CD4-positive, alpha-beta T cell (primary cell): Measurements from ENCODE around the gene PPP1R2. TPM values are rescaled to one million over a fixed set of nuclear protein-coding genes. Genes with fewer than 3 reads are reported as not detected.

ENCODE experiments used
- ATAC-seq: fragments of 200-7000 bp; cut with Tn5 transposase; one replicate; pipeline ENCODE4 v1.10.0; 2022; ENCODE audit warnings: mild to moderate bottlenecking; ENCODE audit not compliant: poor library complexity
- CTCF ChIA-PET: fragments of 350-600 bp; sonication (Branson Sonifier 250); formaldehyde crosslinking; loops from one replicate; lab custom pipeline; 2021; ENCODE audit warnings: antibody characterized with exemption, inconsistent platforms; lab: Charles Lee
- POLR2A ChIA-PET: fragments of 350-600 bp; sonication (Branson Sonifier 250); formaldehyde crosslinking; loops from one replicate; lab custom pipeline; 2021; ENCODE audit warnings: antibody characterized with exemption, inconsistent platforms; lab: Charles Lee
- DNase-seq, 14 experiments: peaks; one replicate each; pipeline ENCODE4 v3.0.0-alpha.2; 2013 to 2020; ENCODE audit warnings: mixed read lengths in 2 of 14
- H3K27ac ChIP-seq, 2 donors: one replicate each; pipeline versions ENCODE4 v1.5.1 to v1.7.0; 2013; ENCODE audit warnings: low read length in 2 of 2, low read depth in 1 of 2, mild to moderate bottlenecking in 1 of 2
- H3K27me3 ChIP-seq, 2 experiments: 1 replicate in 1 of 2; 2 replicates in 1 of 2; pipeline versions ENCODE4 v1.6.1 to v1.7.0; 2013; ENCODE audit warnings: low read length in 2 of 2, control low read depth in 1 of 2, mild to moderate bottlenecking in 1 of 2, moderate library complexity in 1 of 2; ENCODE audit not compliant: insufficient read depth in 2 of 2, control insufficient read depth in 1 of 2
- H3K36me3 ChIP-seq: one replicate; pipeline ENCODE4 v1.6.1; 2013; ENCODE audit warnings: low read length, control low read depth; ENCODE audit not compliant: insufficient read depth
- H3K4me1 ChIP-seq: one replicate; pipeline ENCODE4 v1.6.1; 2013; ENCODE audit warnings: low read length, control low read depth; ENCODE audit not compliant: insufficient read depth
- H3K4me3 ChIP-seq: one replicate; pipeline ENCODE4 v1.5.1; 2013; ENCODE audit warnings: mild to moderate bottlenecking, low read length, moderate library complexity
- H3K9me3 ChIP-seq, 2 experiments: 1 replicate in 1 of 2; 2 replicates in 1 of 2; pipeline versions ENCODE4 v1.6.1 to v1.7.0; 2013; ENCODE audit warnings: low read length in 2 of 2, mild to moderate bottlenecking in 2 of 2, control low read depth in 1 of 2, moderate library complexity in 1 of 2; ENCODE audit not compliant: control insufficient read depth in 1 of 2, insufficient read depth in 1 of 2
- H3K27ac Mint-ChIP-seq: one replicate; pipeline ENCODE4 v1.8.0; 2020; ENCODE audit warnings: mixed read lengths
- H3K27me3 Mint-ChIP-seq: one replicate; pipeline ENCODE4 v1.8.0; 2021; ENCODE audit warnings: mixed read lengths
- H3K36me3 Mint-ChIP-seq: one replicate; pipeline ENCODE4 v1.8.0; 2021; ENCODE audit warnings: low read depth, mixed read lengths
- H3K4me1 Mint-ChIP-seq: one replicate; pipeline ENCODE4 v1.8.0; 2021; ENCODE audit warnings: low read depth, mixed read lengths
- H3K4me3 Mint-ChIP-seq: one replicate; pipeline ENCODE4 v1.8.0; 2020; ENCODE audit warnings: mild to moderate bottlenecking, mixed read lengths
- H3K9me3 Mint-ChIP-seq: one replicate; pipeline ENCODE4 v1.8.0; 2020; ENCODE audit warnings: mixed read lengths
- CTCF ChIP-seq: fragments of 200-600 bp; IDR thresholded peaks from one replicate; pipeline ENCODE4 v1.8.0; 2022; ENCODE audit warnings: antibody characterized with exemption, mild to moderate bottlenecking
- intact Hi-C, 2 experiments: fragments of 100-400 bp; cut with DNase I in 1 of 2; cut with micrococcal nuclease in 1 of 2; formaldehyde crosslinking; loops; one replicate each; pipeline versions ENCODE4 v1.15.1 to v1.9.0; 2023 to 2025; cut with DNase I, micrococcal nuclease
- total RNA-seq, 174 experiments: library from RNA in 2 of 174; stranded (reverse) in 2 of 174; gene quantifications; one replicate each; pipeline ENCODE4 v1.2.3 and lab custom pipeline; 2021 to 2026

Gene PPP1R2
- total RNA-seq, 2 experiments from 2014 or later: 205 to 210 TPM

DNA sequence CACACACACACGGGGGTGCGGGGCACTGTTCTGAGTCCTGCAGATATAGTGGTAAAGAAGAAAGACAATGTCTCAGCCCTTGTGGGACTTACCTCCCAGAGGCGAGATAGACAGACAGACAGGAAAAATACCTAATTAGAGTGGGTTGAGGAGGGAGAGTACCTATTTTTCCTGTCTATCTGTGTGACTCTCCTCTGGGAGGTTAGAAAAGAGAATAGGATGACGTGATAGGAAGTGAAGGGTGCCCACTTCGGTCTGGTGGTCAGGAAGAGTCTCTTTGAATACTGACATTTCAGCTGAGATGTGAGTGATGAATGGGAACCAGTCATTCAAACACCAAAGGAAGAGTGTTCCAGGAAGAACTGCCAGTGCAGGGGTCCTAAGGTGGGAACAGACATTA lies 44.7 kb upstream of the PPP1R2 start:
- Histone ChIP-seq H3K36me3 (no peaks in the 10 kb centered on the region), H3K27ac (no peak overlapping the region), H3K27me3 (no peaks in the 10 kb centered on the region), H3K9me3 (no peaks in the 10 kb centered on the region), H3K4me3 (no peak overlapping the region), H3K4me1 (peaks cover 17% of the 10 kb centered on the region)
- ChIA-PET CTCF (no interaction called here), POLR2A (no interaction called here)
- no peaks in the 10 kb centered on the region for H3K9me3 Mint-ChIP-seq
- ATAC-seq (no peak), DNase-seq (no peak)
- no peak overlapping the region for H3K4me3 Mint-ChIP-seq
- intact Hi-C loops: no loop called here
- no peaks in the 10 kb centered on the region for H3K36me3 Mint-ChIP-seq
- H3K4me1 Mint-ChIP-seq: no peaks in the 10 kb centered on the region
- no peak overlapping the region for H3K27ac Mint-ChIP-seq
- no peak for TF ChIP-seq CTCF
- H3K27me3 Mint-ChIP-seq: no peaks in the 10 kb centered on the region

- DNase-seq: no peak
- H3K27me3 Mint-ChIP-seq: no peaks in the 10 kb centered on the region
Measured at GRCh38 chr3:195587406-195587805, 44.3 kb upstream of the PPP1R2 start.

DNA sequence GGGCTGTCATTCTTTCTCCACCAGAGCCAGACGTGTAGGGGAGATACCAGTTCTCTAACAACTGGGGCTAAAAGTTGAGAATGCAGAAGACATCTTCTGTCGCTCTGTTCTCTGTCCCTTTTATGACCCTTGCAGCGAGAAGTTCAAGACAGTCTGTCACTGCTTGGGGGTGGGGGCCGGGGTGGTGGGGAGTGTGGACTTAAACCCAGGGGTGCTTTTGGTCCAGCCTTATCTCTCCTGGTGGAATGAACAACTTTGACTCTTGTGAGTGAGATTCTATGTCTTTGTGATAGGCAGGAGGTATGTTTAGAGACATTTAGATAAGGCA lies 41.4 kb upstream of the PPP1R2 start:
- ATAC-seq (no peak), DNase-seq (no peak)
- no peaks in the 10 kb centered on the region for H3K27me3 Mint-ChIP-seq
- H3K9me3 ChIP-seq: no peaks in the 10 kb centered on the region
- H3K4me3 Mint-ChIP-seq: no peak overlapping the region
- no peaks in the 10 kb centered on the region for H3K9me3 Mint-ChIP-seq
- H3K36me3 ChIP-seq: no peaks in the 10 kb centered on the region
- TF ChIP-seq CTCF: no peak
- H3K4me1 Mint-ChIP-seq: no peaks in the 10 kb centered on the region
- ChIA-PET POLR2A (no interaction called here), CTCF (interaction anchor here (1.7 kb wide), 1 partner anchor 17 kb away, joined by 7 read pairs; no protein-coding TSS in a partner anchor)
- no peaks in the 10 kb centered on the region for H3K36me3 Mint-ChIP-seq
- no peak overlapping the region for H3K27ac ChIP-seq
- H3K4me3 ChIP-seq: no peak overlapping the region
- H3K27me3 ChIP-seq: no peaks in the 10 kb centered on the region
- no peak overlapping the region for H3K27ac Mint-ChIP-seq
- intact Hi-C loops: no loop called here
- H3K4me1 ChIP-seq: peaks cover 17% of the 10 kb centered on the region

More at GRCh38 chr3:195587406-195587805, 44.3 kb upstream of the PPP1R2 start:
- Histone ChIP-seq H3K4me3 (no peak overlapping the region), H3K36me3 (no peaks in the 10 kb centered on the region), H3K9me3 (no peaks in the 10 kb centered on the region), H3K27me3 (no peaks in the 10 kb centered on the region), H3K4me1 (peaks cover 17% of the 10 kb centered on the region), H3K27ac (no peak overlapping the region)
- Mint-ChIP-seq H3K4me3 (no peak overlapping the region), H3K36me3 (no peaks in the 10 kb centered on the region), H3K4me1 (no peaks in the 10 kb centered on the region), H3K27ac (no peak overlapping the region), H3K9me3 (no peaks in the 10 kb centered on the region)
- intact Hi-C loops: no loop called here
- TF ChIP-seq CTCF: no peak
- no peak for ATAC-seq
- ChIA-PET CTCF (no interaction called here), POLR2A (no interaction called here)
